NB4 (cell line): ENCODE measurements around the gene SGIP1.

ENCODE experiments used
- DNase-seq: peaks from one replicate; pipeline ENCODE4 v3.0.0; 2010; ENCODE audit warnings: low read depth
- H3K4me3 ChIP-seq: one replicate; pipeline ENCODE4 v1.5.1; 2011; ENCODE audit warnings: mild to moderate bottlenecking, low read depth, low read length, moderate library complexity
- MAX ChIP-seq: IDR thresholded peaks from 2 replicates; pipeline ENCODE4 v1.6.1; 2011; ENCODE audit warnings: low read depth, low read length
- MYC ChIP-seq: IDR thresholded peaks from 2 replicates; pipeline ENCODE4 v1.6.1; 2011; ENCODE audit warnings: low read depth, low read length
- POLR2A ChIP-seq: IDR thresholded peaks from 2 replicates; pipeline ENCODE4 v1.6.1; 2011; ENCODE audit warnings: mild to moderate bottlenecking; ENCODE audit not compliant: insufficient read length; ENCODE audit errors: extremely low read depth
- TF ChIP-seq, protein P1 (sequence below): IDR thresholded peaks from one replicate; pipeline ENCODE4 v1.5.1; 2012; ENCODE audit warnings: low read depth, low read length

The SGIP1 gene

GRCh38 chr1:66549017-66549416, 15.1 kb downstream of the SGIP1 start:
- TF ChIP-seq, protein P1, sequence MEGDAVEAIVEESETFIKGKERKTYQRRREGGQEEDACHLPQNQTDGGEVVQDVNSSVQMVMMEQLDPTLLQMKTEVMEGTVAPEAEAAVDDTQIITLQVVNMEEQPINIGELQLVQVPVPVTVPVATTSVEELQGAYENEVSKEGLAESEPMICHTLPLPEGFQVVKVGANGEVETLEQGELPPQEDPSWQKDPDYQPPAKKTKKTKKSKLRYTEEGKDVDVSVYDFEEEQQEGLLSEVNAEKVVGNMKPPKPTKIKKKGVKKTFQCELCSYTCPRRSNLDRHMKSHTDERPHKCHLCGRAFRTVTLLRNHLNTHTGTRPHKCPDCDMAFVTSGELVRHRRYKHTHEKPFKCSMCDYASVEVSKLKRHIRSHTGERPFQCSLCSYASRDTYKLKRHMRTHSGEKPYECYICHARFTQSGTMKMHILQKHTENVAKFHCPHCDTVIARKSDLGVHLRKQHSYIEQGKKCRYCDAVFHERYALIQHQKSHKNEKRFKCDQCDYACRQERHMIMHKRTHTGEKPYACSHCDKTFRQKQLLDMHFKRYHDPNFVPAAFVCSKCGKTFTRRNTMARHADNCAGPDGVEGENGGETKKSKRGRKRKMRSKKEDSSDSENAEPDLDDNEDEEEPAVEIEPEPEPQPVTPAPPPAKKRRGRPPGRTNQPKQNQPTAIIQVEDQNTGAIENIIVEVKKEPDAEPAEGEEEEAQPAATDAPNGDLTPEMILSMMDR: no peak
- TF ChIP-seq MYC (no peak), POLR2A (no peak), MAX (no peak)
- no peak overlapping the region for H3K4me3 ChIP-seq
- no peak for DNase-seq

GRCh38 chr1:66550243-66550642, 16.3 kb downstream of the SGIP1 start:
- TF ChIP-seq, protein P1: no peak
- TF ChIP-seq POLR2A (no peak), MAX (no peak), MYC (no peak)
- no peak overlapping the region for H3K4me3 ChIP-seq
- no peak for DNase-seq

DNA sequence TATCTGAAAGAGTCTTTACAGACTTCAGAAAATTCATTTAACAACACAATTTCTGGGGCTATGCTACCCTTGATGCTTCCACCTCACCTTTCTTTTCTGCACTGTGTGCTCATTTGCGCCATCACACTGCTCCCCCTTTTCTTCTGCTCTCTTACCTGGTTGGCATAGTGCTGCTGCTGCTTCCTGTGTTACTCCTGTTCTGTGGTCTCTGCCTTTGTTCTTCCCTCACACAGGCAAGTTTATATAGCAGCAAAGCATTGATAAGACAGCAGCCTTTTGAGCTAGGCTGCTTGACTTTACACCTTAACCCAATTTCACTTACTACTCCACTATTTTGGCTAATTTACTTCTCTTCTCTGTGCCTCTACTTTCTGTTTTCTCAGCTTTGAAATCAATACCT, 18.3 kb downstream of the SGIP1 start:
- no peak overlapping the region for H3K4me3 ChIP-seq
- TF ChIP-seq MYC (no peak), POLR2A (no peak), MAX (no peak)
- TF ChIP-seq, protein P1: no peak
- no peak for DNase-seq

DNA sequence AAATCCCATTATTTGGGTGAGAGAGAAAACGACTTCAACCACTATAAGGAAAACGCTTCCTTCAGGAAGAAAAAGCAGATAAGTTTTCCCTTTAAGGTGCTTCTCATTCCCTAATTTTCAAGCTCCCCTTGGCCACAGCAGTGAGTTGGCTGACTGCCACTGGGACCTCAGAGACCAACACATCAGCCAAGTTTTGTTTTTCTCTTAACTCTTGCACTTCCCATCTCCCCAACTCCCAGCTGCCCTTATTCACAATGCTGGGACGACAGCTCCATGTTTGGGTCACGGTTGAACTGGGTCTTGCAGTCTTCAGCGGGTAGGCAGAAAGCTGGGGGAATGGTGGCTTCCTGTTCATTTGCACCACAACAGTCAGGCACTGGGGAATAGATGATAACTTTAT, 18.9 kb downstream of the SGIP1 start:
- H3K4me3 ChIP-seq: no peak overlapping the region
- DNase-seq: no peak
- TF ChIP-seq MYC (no peak), POLR2A (no peak)
- TF ChIP-seq, protein P1: no peak

GRCh38 chr1:66553846-66554245, 19.9 kb downstream of the SGIP1 start:
- no peak for DNase-seq
- no peak overlapping the region for H3K4me3 ChIP-seq
- TF ChIP-seq, protein P1: no peak
- no peak for TF ChIP-seq MYC
- no peak for TF ChIP-seq POLR2A
- no peak for TF ChIP-seq MAX

DNA sequence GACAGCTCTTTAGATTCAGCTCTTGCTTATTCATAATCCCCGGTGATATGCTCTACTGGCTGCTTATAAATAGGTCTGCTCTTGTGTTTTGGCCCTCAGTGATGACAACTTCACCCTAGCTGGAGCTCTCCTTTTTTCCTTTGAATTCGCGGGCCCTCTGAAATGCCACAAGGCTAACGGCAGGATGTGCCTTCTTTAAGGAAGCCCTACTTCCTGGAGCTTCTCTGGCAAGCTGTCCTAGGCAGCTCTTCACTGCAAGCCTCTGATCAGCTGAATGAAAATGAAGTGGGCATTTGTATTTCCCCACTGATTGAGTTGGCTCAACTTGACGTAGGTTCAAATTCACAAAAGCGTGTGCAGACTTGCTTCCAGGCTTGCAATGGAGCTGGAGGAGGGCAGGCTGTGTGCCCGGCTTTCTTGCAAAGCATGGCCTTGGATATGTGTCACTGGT, 22.2 kb downstream of the SGIP1 start:
- no peak for DNase-seq
- H3K4me3 ChIP-seq: no peak overlapping the region
- TF ChIP-seq MAX (no peak), MYC (no peak), POLR2A (no peak)
- TF ChIP-seq, protein P1: no peak
